Ovary (tissue), 9 donors: Measurements from ENCODE around the gene STAT6. TPM values are rescaled to one million over a fixed set of nuclear protein-coding genes. Genes with fewer than 3 reads are reported as not detected.
A peak's percentile ranks its signal among the peaks of the same experiment; 100 is the strongest.

Experiments used
- DNase-seq, 5 donors: peaks; one replicate each; pipeline ENCODE4 v3.0.0-alpha.2; 2019 to 2020
- H3K27ac ChIP-seq, 2 donors: fragments of 200-600 bp; one replicate each; pipeline versions ENCODE4 v1.5.1 to v1.8.0; 2019 to 2022
- H3K27me3 ChIP-seq: fragments of 200-600 bp; one replicate; pipeline ENCODE4 v1.8.0; 2022
- H3K36me3 ChIP-seq: fragments of 200-600 bp; sonication (generic); one replicate; pipeline ENCODE4 v1.5.1; 2019
- H3K4me1 ChIP-seq: one replicate; pipeline ENCODE4 v1.8.1; 2013; ENCODE audit warnings: mild to moderate bottlenecking, moderate library complexity; ENCODE audit not compliant: insufficient read depth
- H3K4me3 ChIP-seq: fragments of 200-600 bp; sonication (generic); one replicate; pipeline ENCODE4 v1.5.1; 2017
- H3K9me3 ChIP-seq, 2 donors: fragments of 200-600 bp in 1 of 2; sonication (generic) in 1 of 2; one replicate each; pipeline versions ENCODE4 v1.5.1 to v1.8.1; 2013 to 2019; ENCODE audit warnings: mild to moderate bottlenecking in 1 of 2, moderate library complexity in 1 of 2
- CTCF ChIP-seq, 3 donors: fragments of 450-650 bp in 2 of 3; fragments of 200-600 bp in 1 of 3; IDR thresholded peaks; one replicate each; pipeline versions ENCODE4 v1.5.1 to v1.8.0; 2016 to 2022; ENCODE audit warnings: antibody characterized with exemption in 3 of 3, mild to moderate bottlenecking in 1 of 3
- EP300 ChIP-seq: sonication (generic); formaldehyde crosslinking; IDR thresholded peaks from one replicate; pipeline ENCODE4 v1.6.1; 2017; ENCODE audit warnings: antibody characterized with exemption
- POLR2A ChIP-seq: fragments of 450-650 bp; IDR thresholded peaks from one replicate; pipeline ENCODE4 v1.6.1; 2017; ENCODE audit warnings: antibody characterized with exemption, mild to moderate bottlenecking, moderate library complexity
- WGBS, 3 donors: extraction: QIAGEN DNeasy Blood & Tissue Kit in 1 of 3; methylation state at CpG; one replicate each; pipeline versions ENCODE4 v1.1.5 to v1.1.7; 2013 to 2017; 5-methylcytosine and 5-hydroxymethylcytosine counted together
- intact Hi-C, 4 donors: fragments of 100-400 bp; cut with DNase I; formaldehyde crosslinking; loops; one replicate each; pipeline versions ENCODE4 v1.11.0 to v1.15.1; 2022 to 2023
- polyA plus RNA-seq, 2 donors: library from polyadenylated mRNA; stranded (reverse); fragments of 200-250 nt in 1 of 2; fragments of 350-450 nt in 1 of 2; fragmentation: Illumina TruSeq in 1 of 2; extraction: RNeasy Lipid Tissue Mini Kit (QIAGEN cat#74804) in 1 of 2; gene quantifications; one replicate each; pipeline ENCODE4 v1.2.3, GENCODE V29; 2013 to 2014
- total RNA-seq, 7 donors: library from RNA; depleted of rRNA in 2 of 7; stranded (reverse); fragments of >200 nt in 2 of 7; fragmentation: NEBNext Ultra II Directional in 3 of 7; extraction: Animal tissue kit (Norgen Biotek cat#: 25700) in 3 of 7; gene quantifications; one replicate each; pipeline versions ENCODE4 v1.1.0 to v1.2.4, GENCODE V29; 2016 to 2023
- donor health status: DM: no; HTN: no; CAD: no; lungs with moderate emphysema.
- donor health status: DM: no; HTN: no; CAD: no.
- donor health status: Bipolar disorder and iron deficiency.
- donor health status: DM: yes; HTN: yes; CAD: no.
- donor health status: DM: no; HTN: no; CAD: no.
- donor health status: DM: yes; HTN: yes; CAD: no.

The STAT6 gene
- total and polyA plus RNA-seq, 9 donors = 67.4 to 211 (median 166) TPM

GRCh38 chr12:57139796-57140649 lies 28.9 kb upstream of the STAT6 start:
- H3K36me3 ChIP-seq = no peaks in the 10 kb centered on the region
- peaks cover 31% of the 10 kb centered on the region for H3K4me1 ChIP-seq
- no peak for DNase-seq
- intact Hi-C loops = no loop called here
- TF ChIP-seq CTCF (IDR thresholded peaks at IDR 0.05) (no peak), POLR2A (no peak), EP300 (no peak)
- H3K4me3 ChIP-seq = no peak overlapping the region
- no peaks in the 10 kb centered on the region for H3K9me3 ChIP-seq
- no peaks in the 10 kb centered on the region for H3K27me3 ChIP-seq
- WGBS, 3 donors = 63 to 71% (median 69%) methylated on average over 6 of the region's 6 CpGs
- H3K27ac ChIP-seq = peak overlapping the region in 1 of 2 donors; percentile 70

- WGBS, 3 donors = 45 to 58% (median 45%) methylated on average over 13 of the region's 13 CpGs
- peak; percentile 64 to 85 (median 68) for DNase-seq
- intact Hi-C loops = no loop called here
- TF ChIP-seq CTCF (IDR thresholded peaks at IDR 0.05) (no peak), EP300 (no peak), POLR2A (no peak)
- Histone ChIP-seq H3K4me1 (peaks cover 37% of the 10 kb centered on the region), H3K27ac (peak overlapping the region in 1 of 2 donors; percentile 70), H3K9me3 (no peaks in the 10 kb centered on the region), H3K4me3 (no peak overlapping the region), H3K36me3 (no peaks in the 10 kb centered on the region), H3K27me3 (no peaks in the 10 kb centered on the region)
These were observed 27.5 kb upstream of the STAT6 start for GRCh38 chr12:57138526-57139272.

- Histone ChIP-seq H3K27ac (peak overlapping the region; percentile 78 to 83), H3K27me3 (no peaks in the 10 kb centered on the region), H3K36me3 (no peaks in the 10 kb centered on the region), H3K4me3 (peak overlapping the region; percentile 11), H3K4me1 (peaks cover 45% of the 10 kb centered on the region), H3K9me3 (no peaks in the 10 kb centered on the region)
- no peak for TF ChIP-seq POLR2A
- no peak for TF ChIP-seq CTCF (IDR thresholded peaks at IDR 0.05)
- no peak for TF ChIP-seq EP300
- intact Hi-C loops = no loop called here
- peak; percentile 80 to 87 (median 84) for DNase-seq
- 5 to 13% (median 8%) methylated on average over 18 of the region's 18 CpGs for WGBS, 3 donors
These were observed 24.6 kb upstream of the STAT6 start for GRCh38 chr12:57135527-57136326.

- H3K27me3 ChIP-seq = no peaks in the 10 kb centered on the region
- H3K4me3 ChIP-seq = no peak overlapping the region
- H3K36me3 ChIP-seq = no peaks in the 10 kb centered on the region
- peak overlapping the region; percentile 78 to 83 for H3K27ac ChIP-seq
- WGBS, 3 donors = 39 to 53% (median 41%) methylated on average over 9 of the region's 9 CpGs
- intact Hi-C loops = no loop called here
- TF ChIP-seq EP300 (no peak), CTCF (IDR thresholded peaks at IDR 0.05) (no peak), POLR2A (no peak)
- no peaks in the 10 kb centered on the region for H3K9me3 ChIP-seq
- DNase-seq = peak in 1 of 5 donors; percentile 37
- peaks cover 46% of the 10 kb centered on the region for H3K4me1 ChIP-seq
These were observed 23.8 kb upstream of the STAT6 start for GRCh38 chr12:57134949-57135348.
